HK-2 (cell line): ENCODE measurements around the gene MID1.

Experiments used
- DNase-seq: peaks from one replicate; pipeline ENCODE4 v3.0.0-alpha.2; 2018; ENCODE audit not compliant: unreplicated experiment

The MID1 gene

GRCh38 chrX:10531927-10532326, 88.5 kb downstream of the MID1 start:
- DNase-seq, result no peak

GRCh38 chrX:10529344-10529743, 91.0 kb downstream of the MID1 start:
- DNase-seq, result no peak

GRCh38 chrX:10526451-10526850, 93.9 kb downstream of the MID1 start:
- no peak for DNase-seq

GRCh38 chrX:10525381-10526120, 94.8 kb downstream of the MID1 start:
- DNase-seq, result no peak

GRCh38 chrX:10524578-10524977, 95.8 kb downstream of the MID1 start:
- DNase-seq, result no peak

GRCh38 chrX:10519761-10520160, 100.6 kb downstream of the MID1 start:
- DNase-seq, result no peak

GRCh38 chrX:10519278-10519677, 101.1 kb downstream of the MID1 start:
- DNase-seq, result no peak

- no peak for DNase-seq
Measured at GRCh38 chrX:10518073-10518472, 102.3 kb downstream of the MID1 start.

- DNase-seq, result no peak
Measured at GRCh38 chrX:10516781-10517322, 103.5 kb downstream of the MID1 start.

GRCh38 chrX:10514891-10515290, 105.5 kb downstream of the MID1 start:
- no peak for DNase-seq

GRCh38 chrX:10513974-10514373, 106.4 kb downstream of the MID1 start:
- DNase-seq, result no peak

GRCh38 chrX:10512741-10513140, 107.6 kb downstream of the MID1 start:
- DNase-seq, result no peak

GRCh38 chrX:10512258-10512657, 108.1 kb downstream of the MID1 start:
- no peak for DNase-seq

- DNase-seq, result no peak
Measured at GRCh38 chrX:10509397-10509796, 111.0 kb downstream of the MID1 start.

GRCh38 chrX:10508891-10509290, 111.5 kb downstream of the MID1 start:
- no peak for DNase-seq

- DNase-seq, result no peak
Measured at GRCh38 chrX:10507876-10508275, 112.5 kb downstream of the MID1 start.

GRCh38 chrX:10507181-10507580, 113.2 kb downstream of the MID1 start:
- no peak for DNase-seq

- no peak for DNase-seq
Measured at GRCh38 chrX:10506781-10507180, 113.6 kb downstream of the MID1 start.

- DNase-seq, result no peak
Measured at GRCh38 chrX:10505726-10506125, 114.7 kb downstream of the MID1 start.

GRCh38 chrX:10502961-10503360, 117.4 kb downstream of the MID1 start:
- no peak for DNase-seq

- DNase-seq, result no peak
Measured at GRCh38 chrX:10501611-10502010, 118.8 kb downstream of the MID1 start.

GRCh38 chrX:10496345-10496965, 123.9 kb downstream of the MID1 start:
- DNase-seq, result no peak

- DNase-seq, result no peak
Measured at GRCh38 chrX:10495677-10496076, 124.7 kb downstream of the MID1 start.
